ENCODE measurements around the gene KIZ. TPM values are rescaled to one million over a fixed set of nuclear protein-coding genes. Genes with fewer than 3 reads are reported as not detected.

KIZ gene
- total and polyA plus RNA-seq, 7 donors = 5.1 to 291 (median 171) TPM

GRCh38 chr20:21279706-21280521 lies 154.0 kb downstream of the KIZ start:
- Histone ChIP-seq H3K4me1 (no peaks in the 10 kb centered on the region), H3K4me3 (no peak overlapping the region), H3K27me3 (no peaks in the 10 kb centered on the region), H3K36me3 (no peaks in the 10 kb centered on the region), H3K9me3 (no peaks in the 10 kb centered on the region), H3K27ac (no peak overlapping the region)
- DNase-seq = no peak
- TF ChIP-seq CTCF (IDR thresholded peaks at IDR 0.05) = no peak
- TF ChIP-seq EP300 (IDR thresholded peaks at IDR 0.05) = no peak
- TF ChIP-seq POLR2A (IDR thresholded peaks at IDR 0.05) = no peak
- no peak for TF ChIP-seq POLR2AphosphoS5 (IDR thresholded peaks at IDR 0.05)
- intact Hi-C loops (cut with DNase I) = no loop called here
- WGBS, 2 donors = 67 to 80% methylated on average over 7 of the region's 7 CpGs

- Histone ChIP-seq H3K9me3 (no peaks in the 10 kb centered on the region), H3K27ac (no peak overlapping the region), H3K27me3 (no peaks in the 10 kb centered on the region), H3K4me3 (no peak overlapping the region), H3K36me3 (no peaks in the 10 kb centered on the region), H3K4me1 (no peaks in the 10 kb centered on the region)
- 57 to 85% methylated on average over 3 of the region's 3 CpGs for WGBS, 2 donors
- TF ChIP-seq POLR2AphosphoS5 (IDR thresholded peaks at IDR 0.05) = no peak
- TF ChIP-seq CTCF (IDR thresholded peaks at IDR 0.05) = no peak
- no peak for TF ChIP-seq POLR2A (IDR thresholded peaks at IDR 0.05)
- TF ChIP-seq EP300 (IDR thresholded peaks at IDR 0.05) = no peak
- DNase-seq = no peak
- intact Hi-C loops (cut with DNase I) = no loop called here
These were observed 154.7 kb downstream of the KIZ start for GRCh38 chr20:21280522-21281016.

- intact Hi-C loops (cut with DNase I) = no loop called here
- no peak overlapping the region for H3K4me3 ChIP-seq
- H3K27me3 ChIP-seq = no peaks in the 10 kb centered on the region
- DNase-seq = no peak
- no peaks in the 10 kb centered on the region for H3K36me3 ChIP-seq
- TF ChIP-seq CTCF (IDR thresholded peaks at IDR 0.05) = no peak
- TF ChIP-seq POLR2AphosphoS5 (IDR thresholded peaks at IDR 0.05) = no peak
- no peak for TF ChIP-seq EP300 (IDR thresholded peaks at IDR 0.05)
- TF ChIP-seq POLR2A (IDR thresholded peaks at IDR 0.05) = no peak
- H3K9me3 ChIP-seq = no peaks in the 10 kb centered on the region
- H3K27ac ChIP-seq = no peak overlapping the region
- WGBS, 2 donors = 67 to 73% methylated on average over 4 of the region's 4 CpGs
- no peaks in the 10 kb centered on the region for H3K4me1 ChIP-seq
These were observed 160.9 kb downstream of the KIZ start for GRCh38 chr20:21286775-21287174.

- DNase-seq = no peak
- H3K4me3 ChIP-seq = no peak overlapping the region
- no peaks in the 10 kb centered on the region for H3K27me3 ChIP-seq
- 66 to 76% methylated on average over 14 of the region's 14 CpGs for WGBS, 2 donors
- H3K36me3 ChIP-seq = no peaks in the 10 kb centered on the region
- H3K27ac ChIP-seq = no peak overlapping the region
- intact Hi-C loops (cut with DNase I) = no loop called here
- TF ChIP-seq EP300 (IDR thresholded peaks at IDR 0.05) (no peak), POLR2AphosphoS5 (IDR thresholded peaks at IDR 0.05) (no peak), CTCF (IDR thresholded peaks at IDR 0.05) (no peak), POLR2A (IDR thresholded peaks at IDR 0.05) (no peak)
- H3K9me3 ChIP-seq = no peaks in the 10 kb centered on the region
- H3K4me1 ChIP-seq = no peaks in the 10 kb centered on the region
These were observed 162.9 kb downstream of the KIZ start for GRCh38 chr20:21288587-21289370.

All from sigmoid colon (tissue), 7 donors.